Endothelial cell of umbilical vein (primary cell): ENCODE results near the gene CDC20. TPM values are rescaled to one million over a fixed set of nuclear protein-coding genes. Genes with fewer than 3 reads are reported as not detected.
A peak's percentile ranks its signal among the peaks of the same experiment; 100 is the strongest.
"Not testable (repeated sequence)": the region's sequence is repeated elsewhere in the genome, so short reads cannot be mapped to it uniquely, and the experiment has no call there.

Experiments used
- BruUV-seq: library from RNA; stranded (reverse); fragments of 400-500 nt; replicated peaks from 2 replicates; lab custom pipeline; 2021; lab: Mats Ljungman, UMichigan
- CTCF ChIA-PET: fragments of 300-600, 350-600 bp; sonication (Branson Sonifier 250); formaldehyde crosslinking; loops from one replicate; lab custom pipeline; 2021; ENCODE audit warnings: antibody characterized with exemption, inconsistent platforms; lab: Charles Lee
- POLR2A ChIA-PET: fragments of 300-600, 350-600 bp; sonication (Branson Sonifier 250); formaldehyde crosslinking; loops from one replicate; lab custom pipeline; 2021; ENCODE audit warnings: antibody characterized with exemption, inconsistent platforms; lab: Charles Lee
- DNase-seq: peaks from one replicate; pipeline ENCODE4 v3.0.0-alpha.2; 2011; ENCODE audit warnings: low read depth, low spot score
- FAIRE-seq: peaks from 2 replicates; lab custom pipeline; 2011; peaks lifted over from hg19 to GRCh38; lab: Jason Lieb, UNC
- H2AFZ ChIP-seq: 2 replicates; pipeline ENCODE4 v1.6.0; 2012; ENCODE audit warnings: low read depth, low read length, control low read depth, inconsistent platforms
- H3K27ac ChIP-seq: 2 replicates; pipeline ENCODE4 v1.5.1; 2011; ENCODE audit warnings: low read depth, mild to moderate bottlenecking, control low read depth, low read length, moderate library complexity; ENCODE audit not compliant: insufficient read depth
- H3K27me3 ChIP-seq, 2 experiments: 2 replicates each; pipeline versions ENCODE4 v1.6.0 to v1.6.1; 2011; ENCODE audit warnings: low read length in 2 of 2, mixed read lengths in 1 of 2; ENCODE audit not compliant: control insufficient read depth in 2 of 2, insufficient read depth in 2 of 2
- H3K36me3 ChIP-seq, 2 experiments: 2 replicates in 1 of 2; 3 replicates in 1 of 2; pipeline ENCODE4 v1.5.1; 2011; ENCODE audit warnings: low read length in 2 of 2, mild to moderate bottlenecking in 1 of 2, moderate library complexity in 1 of 2; ENCODE audit not compliant: control insufficient read depth in 2 of 2, insufficient read depth in 2 of 2; ENCODE audit errors: extremely low read depth in 1 of 2
- H3K4me1 ChIP-seq: 3 replicates; pipeline ENCODE4 v1.5.1; 2011; ENCODE audit warnings: mild to moderate bottlenecking, low read length; ENCODE audit not compliant: control insufficient read depth, insufficient read depth; ENCODE audit errors: extremely low read depth
- H3K4me2 ChIP-seq: 2 replicates; pipeline ENCODE4 v1.6.1; 2011; ENCODE audit warnings: low read length, control low read depth, mixed read lengths; ENCODE audit not compliant: insufficient read depth
- H3K4me3 ChIP-seq, 3 experiments: fragments of 200-600 bp in 1 of 3; sonication (generic), shearing (Covaris generic) in 1 of 3; replicated peaks in 1 of 3; 2 replicates each; pipeline ENCODE4 v1.5.1; 2011 to 2016; ENCODE audit warnings: control low read depth in 3 of 3, low read length in 3 of 3, mild to moderate bottlenecking in 2 of 3, inconsistent platforms in 1 of 3, low read depth in 1 of 3, moderate library complexity in 1 of 3; ENCODE audit not compliant: insufficient read depth in 1 of 3
- H3K79me2 ChIP-seq: 2 replicates; pipeline ENCODE4 v1.6.0; 2012; ENCODE audit warnings: low read length, inconsistent platforms; ENCODE audit not compliant: control insufficient read depth, insufficient read depth
- H3K9ac ChIP-seq: replicated peaks from 2 replicates; pipeline ENCODE3; 2011; ENCODE audit warnings: low read length, control low read depth; ENCODE audit not compliant: insufficient read depth; ENCODE audit errors: extremely low read depth
- H3K9me1 ChIP-seq: replicated peaks from 3 replicates; pipeline ENCODE4 v1.6.0; 2011; ENCODE audit warnings: mild to moderate bottlenecking, low read length; ENCODE audit not compliant: control insufficient read depth, insufficient read depth; ENCODE audit errors: extremely low read depth
- H3K9me3 ChIP-seq: replicated peaks from 2 replicates; pipeline ENCODE4 v1.5.1; 2012; ENCODE audit warnings: low read length, inconsistent platforms; ENCODE audit not compliant: control insufficient read depth, insufficient read depth
- H4K20me1 ChIP-seq: replicated peaks from 2 replicates; pipeline ENCODE3; 2011; ENCODE audit warnings: mild to moderate bottlenecking, low read length; ENCODE audit not compliant: control insufficient read depth, insufficient read depth; ENCODE audit errors: extremely low read depth
- CTCF ChIP-seq, 2 donors: IDR thresholded peaks; 1 replicate in 1 of 2; 2 replicates in 1 of 2; pipeline ENCODE4 v1.5.1; 2011; ENCODE audit warnings: low read length in 2 of 2, mild to moderate bottlenecking in 2 of 2, moderate library complexity in 2 of 2, control low read depth in 1 of 2, inconsistent platforms in 1 of 2, low read depth in 1 of 2; ENCODE audit not compliant: insufficient read depth in 1 of 2; ENCODE audit errors: extremely low read depth in 1 of 2
- EZH2 ChIP-seq: IDR thresholded peaks from 2 replicates; pipeline ENCODE4 v1.6.1; 2012; ENCODE audit warnings: borderline replicate concordance, low read depth, mild to moderate bottlenecking, moderate library complexity, low read length, inconsistent platforms; ENCODE audit not compliant: severe bottlenecking
- FOS ChIP-seq: IDR thresholded peaks from 2 replicates; pipeline ENCODE4 v1.6.1; 2011; ENCODE audit warnings: mild to moderate bottlenecking, low read length, moderate library complexity, borderline replicate concordance; ENCODE audit not compliant: insufficient read depth
- GATA2 ChIP-seq: IDR thresholded peaks from 2 replicates; pipeline ENCODE4 v1.7.0; 2011; ENCODE audit warnings: low read depth, mild to moderate bottlenecking, moderate library complexity, mixed read lengths, low read length; ENCODE audit not compliant: insufficient read length, insufficient read depth
- JUN ChIP-seq: IDR thresholded peaks from 2 replicates; pipeline ENCODE4 v1.6.1; 2011; ENCODE audit warnings: borderline replicate concordance, low read depth; ENCODE audit not compliant: insufficient read length, insufficient read depth
- MAX ChIP-seq: IDR thresholded peaks from 2 replicates; pipeline ENCODE4 v1.6.1; 2011; ENCODE audit not compliant: insufficient read depth, insufficient read length
- MYC ChIP-seq: IDR thresholded peaks from one replicate; pipeline ENCODE4 v1.6.1; 2011; ENCODE audit warnings: mild to moderate bottlenecking, low read depth, low read length
- POLR2A ChIP-seq: IDR thresholded peaks from 2 replicates; pipeline ENCODE4 v1.6.1; 2012; ENCODE audit warnings: low read depth, mild to moderate bottlenecking, control low read depth, low read length
- POLR2AphosphoS5 ChIP-seq: IDR thresholded peaks from 2 replicates; pipeline ENCODE4 v1.6.1; 2012; ENCODE audit warnings: low read depth, mild to moderate bottlenecking, control low read depth, low read length, moderate library complexity; ENCODE audit not compliant: insufficient read depth
- dilution Hi-C: fragments of 300-500 bp; cut with MboI; formaldehyde crosslinking; loops from one replicate; pipeline ENCODE4 v1.15.0; 2019; ENCODE audit warnings: low sequenced_read_pairs; ENCODE audit not compliant: extremely low pct_ligation_motif_present
- intact Hi-C: fragments of 100-400 bp; cut with micrococcal nuclease; formaldehyde crosslinking; loops from one replicate; pipeline ENCODE4 v1.10.0; 2022
- polyA plus RNA-seq, 4 experiments: library from polyadenylated mRNA; depleted of rRNA in 3 of 4; stranded (reverse) in 3 of 4; unstranded in 1 of 4; fragments of >200 nt; gene quantifications; 2 replicates each; pipeline versions ENCODE4 v1.2.1 to v1.2.3, GENCODE V29; 2011 to 2012; ENCODE audit warnings: missing spikeins in 1 of 4
- total RNA-seq: library from RNA; stranded (reverse); gene quantifications from 2 replicates; pipeline ENCODE4 v1.2.3, GENCODE V29; 2021

The CDC20 gene
- total and polyA plus RNA-seq, 2 donors (not counting 3 experiments of a cell fraction or from before 2014, with no cell fraction given): 129 to 170 TPM

- dilution Hi-C loops (no loop called here), intact Hi-C loops (loop anchor here (2.0 to 5.0 kb wide), 2 partner anchors 46 to 141 kb away; no protein-coding TSS in a partner anchor)
- no peaks in the 10 kb centered on the region for H4K20me1 ChIP-seq
- ChIA-PET POLR2A (interaction anchor here (0.6 to 1.5 kb wide), 3 partner anchors 10 to 42 kb away, joined by 3 to 15 read pairs (median 6); partner anchors contain the start of gene CDC20), CTCF (interaction anchor here (1.0 to 2.0 kb wide), 7 partner anchors 12 to 142 kb away, joined by 3 to 19 read pairs (median 5); no protein-coding TSS in a partner anchor)
- H3K9me3 ChIP-seq: no peaks in the 10 kb centered on the region
- peaks cover 35% of the 10 kb centered on the region for H3K4me1 ChIP-seq
- H3K36me3 ChIP-seq: peaks cover 10 to 13% of the 10 kb centered on the region in 2 experiments
- H3K9me1 ChIP-seq: no peaks in the 10 kb centered on the region
- no peaks in the 10 kb centered on the region for H3K27me3 ChIP-seq
- H3K27ac ChIP-seq: peak overlapping the region; percentile 40
- no peak for FAIRE-seq
- TF ChIP-seq JUN (no peak), POLR2AphosphoS5 (no peak), MAX (no peak), EZH2 (no peak), MYC (no peak), POLR2A (no peak), CTCF (IDR thresholded peaks at IDR 0.05; ENCODE audit: extremely low read depth in 1 of 2, insufficient read depth in 1 of 2, low read depth in 1 of 2, low read length in 2 of 2) (no peak), GATA2 (no peak), FOS (no peak)
- H2AFZ ChIP-seq: no peak overlapping the region
- DNase-seq: no peak
- BruUV-seq: no TSS peak
- peak overlapping the region; percentile 85 for H3K4me2 ChIP-seq
- H3K79me2 ChIP-seq: peaks cover 44% of the 10 kb centered on the region
- H3K4me3 ChIP-seq: peak overlapping the region; percentile 25 to 70 (median 47)
- peak overlapping the region; percentile 73 for H3K9ac ChIP-seq
Measured at GRCh38 chr1:43368646-43369020, 9.9 kb downstream of the CDC20 start.

GRCh38 chr1:43369779-43370178 lies 11.0 kb downstream of the CDC20 start:
- H3K4me3 ChIP-seq, H2AFZ ChIP-seq, DNase-seq, H3K4me2 ChIP-seq, H3K27ac ChIP-seq, BruUV-seq, dilution Hi-C loops, CTCF ChIA-PET, H3K36me3 ChIP-seq, H3K9ac ChIP-seq, H3K27me3 ChIP-seq, FAIRE-seq, H4K20me1 ChIP-seq, H3K9me1 ChIP-seq, H3K9me3 ChIP-seq: not testable (repeated sequence)
- H3K4me1 ChIP-seq: peaks cover 42% of the 10 kb centered on the region
- peaks cover 41% of the 10 kb centered on the region for H3K79me2 ChIP-seq
- POLR2A ChIA-PET: interaction anchor here (0.7 kb wide), 1 partner anchor 139 kb away, joined by 5 read pairs; no protein-coding TSS in a partner anchor
- intact Hi-C loops: loop anchor here (2.0 to 5.0 kb wide), 2 partner anchors 45 to 142 kb away; no protein-coding TSS in a partner anchor
